GM19043 (cell line): ENCODE data around the gene ALOX12B.
"Not testable (repeated sequence)": the region's sequence is repeated elsewhere in the genome, so short reads cannot be mapped to it uniquely, and the experiment has no call there.

Experiments
- ATAC-seq: cut with Tn5 transposase; IDR thresholded peaks from one replicate; pipeline ENCODE4 v1.9.1; 2021; ENCODE audit warnings: low read depth; ENCODE audit not compliant: unreplicated experiment

Gene ALOX12B

GRCh38 chr17:8048236-8048635 is 39.3 kb downstream of the ALOX12B start:
- ATAC-seq: no peak

- ATAC-seq: no peak
Observed at GRCh38 chr17:8047769-8048110, 39.8 kb downstream of the ALOX12B start.

- no peak for ATAC-seq
Observed at GRCh38 chr17:8046929-8047768, 40.4 kb downstream of the ALOX12B start.

- ATAC-seq: no peak
Observed at GRCh38 chr17:8046306-8046928, 41.1 kb downstream of the ALOX12B start.

- ATAC-seq: no peak
Observed at GRCh38 chr17:8044819-8045810, 42.4 kb downstream of the ALOX12B start.

- ATAC-seq: no peak
Observed at GRCh38 chr17:8041979-8042378, 45.5 kb downstream of the ALOX12B start.

- ATAC-seq: no peak
Observed at GRCh38 chr17:8041249-8041928, 46.1 kb downstream of the ALOX12B start.

GRCh38 chr17:8039611-8040168 is 47.8 kb downstream of the ALOX12B start:
- ATAC-seq: no peak

GRCh38 chr17:8038954-8039610 is 48.4 kb downstream of the ALOX12B start, which contains the start of gene ALOX15B:
ALOX15B (plus strand) TSS chr17:8039059; CDS start chr17:8039156, 97 bp downstream.
- ATAC-seq: no peak

- ATAC-seq: no peak
Observed at GRCh38 chr17:8032442-8032841, 55.1 kb downstream of the ALOX12B start.

GRCh38 chr17:8031950-8032349 is 55.6 kb downstream of the ALOX12B start:
- no peak for ATAC-seq

- ATAC-seq: no peak
Observed at GRCh38 chr17:8031261-8031661, 56.3 kb downstream of the ALOX12B start.

- no peak for ATAC-seq
Observed at GRCh38 chr17:8029121-8029520, 58.4 kb downstream of the ALOX12B start.

GRCh38 chr17:8025176-8025911 is 62.2 kb downstream of the ALOX12B start:
- ATAC-seq: no peak

GRCh38 chr17:8024161-8024560 is 63.4 kb downstream of the ALOX12B start:
- not testable (repeated sequence) for ATAC-seq
